Activated B cell treated with CpG ODN at 0.5 μM for 24 hours (primary cell): ENCODE measurements around the gene DHRS7C. TPM values are rescaled to one million over a fixed set of nuclear protein-coding genes. Genes with fewer than 3 reads are reported as not detected.

Experiments
- ATAC-seq: fragments of 200-7000 bp; cut with Tn5 transposase; one replicate; pipeline ENCODE4 v1.10.0; 2021; ENCODE audit warnings: low read depth, mild to moderate bottlenecking, moderate library complexity
- CTCF ChIA-PET: fragments of 350-600 bp; sonication (Branson Sonifier 250); formaldehyde crosslinking; loops from one replicate; lab custom pipeline; 2021; ENCODE audit warnings: antibody characterized with exemption; lab: Charles Lee
- POLR2A ChIA-PET: fragments of 350-600 bp; sonication (Branson Sonifier 250); formaldehyde crosslinking; loops from one replicate; lab custom pipeline; 2021; ENCODE audit warnings: antibody characterized with exemption; lab: Charles Lee
- DNase-seq: peaks from one replicate; pipeline ENCODE4 v3.0.0; 2022
- H3K27ac Mint-ChIP-seq: one replicate; pipeline ENCODE4 v1.8.0; 2020; ENCODE audit warnings: mixed read lengths
- H3K27me3 Mint-ChIP-seq: one replicate; pipeline ENCODE4 v1.8.0; 2021; ENCODE audit warnings: mixed read lengths
- H3K36me3 Mint-ChIP-seq: one replicate; pipeline ENCODE4 v1.8.0; 2021; ENCODE audit warnings: low read depth, mixed read lengths
- H3K4me1 Mint-ChIP-seq: one replicate; pipeline ENCODE4 v1.8.0; 2021; ENCODE audit warnings: mixed read lengths
- H3K4me3 Mint-ChIP-seq: one replicate; pipeline ENCODE4 v1.8.0; 2020; ENCODE audit warnings: mild to moderate bottlenecking, mixed read lengths
- H3K9me3 Mint-ChIP-seq: one replicate; pipeline ENCODE4 v1.8.0; 2020; ENCODE audit warnings: mixed read lengths
- intact Hi-C: fragments of 100-400 bp; cut with micrococcal nuclease; formaldehyde crosslinking; loops from one replicate; pipeline ENCODE4 v1.15.1; 2024
- total RNA-seq: library from RNA; stranded (reverse); gene quantifications from 2 replicates; pipeline ENCODE4 v1.2.3, GENCODE V29; 2022
- TF ChIP-seq, protein P1 (sequence below): fragments of 200-600 bp; IDR thresholded peaks from one replicate; pipeline ENCODE4 v1.8.0; 2022; ENCODE audit warnings: antibody characterized with exemption, mild to moderate bottlenecking

DHRS7C gene
- total RNA-seq, 1 donor from 2014 or later = not detected

DNA sequence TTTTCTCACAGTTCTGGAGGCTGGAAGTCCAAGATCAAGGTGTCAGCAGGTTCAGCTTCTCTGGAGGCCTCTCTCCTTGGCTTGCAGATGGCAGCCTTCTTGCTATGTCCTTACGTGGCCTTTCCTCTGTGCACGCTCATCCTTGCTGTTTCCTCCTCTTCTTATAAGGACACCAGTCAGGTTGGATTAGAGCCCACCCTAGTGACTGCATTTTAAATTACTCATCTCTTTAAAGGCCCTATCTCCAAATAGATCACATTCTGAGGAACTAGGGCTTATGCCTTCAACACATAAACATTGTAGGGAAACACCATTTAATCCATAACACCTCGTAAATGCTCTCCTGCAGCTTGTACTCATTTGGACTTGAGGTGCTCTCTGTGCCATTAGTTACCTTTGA is 36.3 kb downstream of the DHRS7C start:
- no peaks in the 10 kb centered on the region for H3K4me1 Mint-ChIP-seq
- H3K36me3 Mint-ChIP-seq = no peaks in the 10 kb centered on the region
- intact Hi-C loops = no loop called here
- TF ChIP-seq, protein P1, sequence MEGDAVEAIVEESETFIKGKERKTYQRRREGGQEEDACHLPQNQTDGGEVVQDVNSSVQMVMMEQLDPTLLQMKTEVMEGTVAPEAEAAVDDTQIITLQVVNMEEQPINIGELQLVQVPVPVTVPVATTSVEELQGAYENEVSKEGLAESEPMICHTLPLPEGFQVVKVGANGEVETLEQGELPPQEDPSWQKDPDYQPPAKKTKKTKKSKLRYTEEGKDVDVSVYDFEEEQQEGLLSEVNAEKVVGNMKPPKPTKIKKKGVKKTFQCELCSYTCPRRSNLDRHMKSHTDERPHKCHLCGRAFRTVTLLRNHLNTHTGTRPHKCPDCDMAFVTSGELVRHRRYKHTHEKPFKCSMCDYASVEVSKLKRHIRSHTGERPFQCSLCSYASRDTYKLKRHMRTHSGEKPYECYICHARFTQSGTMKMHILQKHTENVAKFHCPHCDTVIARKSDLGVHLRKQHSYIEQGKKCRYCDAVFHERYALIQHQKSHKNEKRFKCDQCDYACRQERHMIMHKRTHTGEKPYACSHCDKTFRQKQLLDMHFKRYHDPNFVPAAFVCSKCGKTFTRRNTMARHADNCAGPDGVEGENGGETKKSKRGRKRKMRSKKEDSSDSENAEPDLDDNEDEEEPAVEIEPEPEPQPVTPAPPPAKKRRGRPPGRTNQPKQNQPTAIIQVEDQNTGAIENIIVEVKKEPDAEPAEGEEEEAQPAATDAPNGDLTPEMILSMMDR = no peak
- H3K9me3 Mint-ChIP-seq = no peaks in the 10 kb centered on the region
- DNase-seq = no peak
- POLR2A ChIA-PET = no interaction called here
- H3K27ac Mint-ChIP-seq = no peak overlapping the region
- no peak overlapping the region for H3K4me3 Mint-ChIP-seq
- ATAC-seq = no peak
- H3K27me3 Mint-ChIP-seq = peaks cover 16% of the 10 kb centered on the region
- CTCF ChIA-PET = no interaction called here

DNA sequence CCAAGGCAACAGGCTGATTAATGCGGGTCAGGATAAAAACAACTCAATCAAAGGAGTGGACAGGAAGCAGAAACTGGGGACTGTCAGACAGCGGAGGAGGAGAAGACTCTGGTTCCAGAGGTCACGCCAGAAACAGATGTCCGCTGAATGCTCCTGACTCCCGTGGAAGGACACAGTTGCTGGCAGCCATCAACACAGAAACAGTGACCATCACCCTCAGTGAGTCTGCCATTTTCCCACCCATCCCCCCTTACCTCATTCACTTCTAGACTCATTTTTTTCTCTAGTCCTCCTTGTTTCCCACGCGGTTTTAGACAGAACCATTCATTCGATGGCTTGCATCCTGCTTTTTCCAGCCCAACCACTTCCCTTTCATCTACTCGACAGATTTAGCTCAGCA is 40.9 kb downstream of the DHRS7C start:
- intact Hi-C loops = no loop called here
- TF ChIP-seq, protein P1 = no peak
- Mint-ChIP-seq H3K27me3 (peaks cover 14% of the 10 kb centered on the region), H3K4me1 (no peaks in the 10 kb centered on the region), H3K27ac (no peak overlapping the region), H3K4me3 (no peak overlapping the region), H3K36me3 (no peaks in the 10 kb centered on the region), H3K9me3 (no peaks in the 10 kb centered on the region)
- DNase-seq = no peak
- CTCF ChIA-PET = no interaction called here
- POLR2A ChIA-PET = no interaction called here
- ATAC-seq = no peak

DNA sequence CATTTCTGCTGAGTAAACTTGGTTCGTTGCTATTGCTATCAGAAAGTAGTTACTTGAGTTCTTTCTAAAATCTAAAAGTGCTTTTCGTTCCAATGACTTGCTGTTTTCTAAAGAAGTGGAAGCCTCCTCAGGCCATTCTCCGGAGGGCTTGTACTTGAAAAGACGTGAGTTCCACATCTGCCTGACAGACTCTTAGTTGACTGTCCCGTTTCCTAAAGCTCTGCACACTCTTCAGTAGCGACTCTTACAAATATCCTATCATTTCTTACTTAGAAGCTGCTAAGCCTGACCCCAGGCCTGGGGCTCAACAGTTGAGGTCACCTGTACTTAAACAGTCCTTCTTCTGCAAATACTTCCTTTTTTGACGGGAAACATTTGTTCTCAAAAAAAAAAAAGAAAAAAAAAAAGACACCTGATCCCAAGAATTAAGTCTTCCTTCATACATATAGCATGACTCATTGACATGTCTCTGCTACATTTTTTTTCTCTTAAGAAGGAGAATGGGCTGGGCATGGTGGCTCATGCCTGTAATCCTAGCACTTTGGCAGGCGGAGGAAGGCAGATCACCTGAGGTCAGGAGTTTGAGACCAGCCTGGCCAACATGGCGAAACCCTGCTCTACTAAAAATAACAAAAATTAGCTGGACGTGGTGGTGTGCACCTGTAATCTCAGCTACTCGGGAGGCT is 61.5 kb downstream of the DHRS7C start:
- H3K4me1 Mint-ChIP-seq = no peaks in the 10 kb centered on the region
- peaks cover 1% of the 10 kb centered on the region for H3K27me3 Mint-ChIP-seq
- DNase-seq (no peak), ATAC-seq (no peak)
- no peaks in the 10 kb centered on the region for H3K9me3 Mint-ChIP-seq
- TF ChIP-seq, protein P1 = no peak
- ChIA-PET POLR2A (no interaction called here), CTCF (no interaction called here)
- no peak overlapping the region for H3K4me3 Mint-ChIP-seq
- intact Hi-C loops = no loop called here
- H3K36me3 Mint-ChIP-seq = no peaks in the 10 kb centered on the region
- H3K27ac Mint-ChIP-seq = no peak overlapping the region

DNA sequence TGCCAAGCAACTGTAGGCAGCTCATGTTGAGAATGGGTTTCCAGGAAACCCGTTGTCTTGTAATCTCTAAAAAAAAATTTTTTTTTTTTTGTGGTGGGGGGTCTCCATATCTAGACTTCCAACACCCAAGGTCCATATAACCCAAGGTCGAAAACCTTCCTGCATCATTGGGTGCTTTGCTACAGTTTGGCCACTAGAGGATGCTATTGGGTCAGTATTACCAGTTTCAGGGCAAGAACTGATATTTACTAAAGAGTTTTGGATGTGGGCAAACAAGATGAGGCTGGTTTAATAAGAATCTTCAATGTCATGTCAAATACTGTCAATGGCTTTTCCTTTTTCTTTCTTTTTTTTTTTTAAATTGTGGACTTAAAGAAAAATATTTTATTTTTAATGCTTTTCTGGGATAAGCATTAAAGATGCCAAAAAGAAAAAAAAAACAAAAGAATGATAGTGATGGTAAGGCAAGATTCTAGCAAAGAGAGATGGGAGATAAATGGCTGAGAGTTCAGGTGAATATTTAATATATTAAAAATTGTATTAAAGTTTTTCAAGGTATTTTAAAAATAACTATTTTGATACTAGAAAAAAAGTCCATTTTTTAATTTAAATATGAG is 62.2 kb downstream of the DHRS7C start:
- ATAC-seq = no peak

DNA sequence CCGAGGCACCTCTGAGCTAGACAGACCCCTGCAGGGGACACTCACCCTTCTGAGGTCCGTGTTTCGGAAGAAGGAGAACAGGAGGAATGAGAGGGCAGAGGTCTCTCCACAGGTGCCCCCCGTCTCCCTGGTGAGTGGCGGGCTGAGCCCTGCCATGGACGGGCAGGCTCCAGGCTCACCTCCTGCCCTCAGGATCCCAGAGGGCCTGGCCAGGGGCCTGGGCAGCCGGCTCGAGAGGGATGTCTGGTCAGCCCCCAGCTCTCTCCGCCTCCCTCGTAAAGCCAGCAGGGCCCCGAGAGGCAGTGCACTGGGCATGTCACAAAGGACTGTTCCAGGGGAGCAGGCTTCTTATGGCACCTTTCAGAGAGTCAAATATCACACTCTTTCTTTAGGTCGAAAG is 62.8 kb downstream of the DHRS7C start:
- POLR2A ChIA-PET = no interaction called here
- Mint-ChIP-seq H3K36me3 (no peaks in the 10 kb centered on the region), H3K27me3 (peaks cover 1% of the 10 kb centered on the region), H3K4me3 (no peak overlapping the region), H3K9me3 (no peaks in the 10 kb centered on the region), H3K27ac (no peak overlapping the region), H3K4me1 (no peaks in the 10 kb centered on the region)
- no peak for DNase-seq
- no peak for ATAC-seq
- TF ChIP-seq, protein P1 = no peak
- intact Hi-C loops = no loop called here
- CTCF ChIA-PET = interaction anchor here (0.7 kb wide), 1 partner anchor 977 kb away, joined by 3 read pairs; no protein-coding TSS in a partner anchor

More for the DNA sequence above, 62.2 kb downstream of the DHRS7C start:
- POLR2A ChIA-PET = no interaction called here
- Mint-ChIP-seq H3K27ac (no peak overlapping the region), H3K9me3 (no peaks in the 10 kb centered on the region), H3K4me1 (no peaks in the 10 kb centered on the region), H3K36me3 (no peaks in the 10 kb centered on the region), H3K27me3 (peaks cover 1% of the 10 kb centered on the region), H3K4me3 (no peak overlapping the region)
- CTCF ChIA-PET = interaction anchor here (0.7 kb wide), 1 partner anchor 978 kb away, joined by 3 read pairs; no protein-coding TSS in a partner anchor
- intact Hi-C loops = no loop called here
- no peak for DNase-seq
- TF ChIP-seq, protein P1 = peak; percentile 74
